Cardiac septum (tissue), 1 donor: Measurements from ENCODE around the gene PCID2. TPM values are rescaled to one million over a fixed set of nuclear protein-coding genes. Genes with fewer than 3 reads are reported as not detected.

Source experiments
- DNase-seq: peaks from one replicate; pipeline ENCODE4 v3.0.0-alpha.2; 2020; ENCODE audit warnings: low spot score
- intact Hi-C: fragments of 100-400 bp; cut with DNase I; formaldehyde crosslinking; loops from one replicate; pipeline ENCODE4 v1.14.0; 2022
- total RNA-seq: library from RNA; stranded (reverse); fragmentation: NEBNext Ultra II Directional; extraction: Animal tissue kit (Norgen Biotek cat#: 25700); gene quantifications from one replicate; pipeline ENCODE4 v1.2.1, GENCODE V29; 2021
- donor health status: DM: no; HTN: no; CAD: no.

Gene PCID2
- total RNA-seq, 1 donor from 2014 or later = 47.8 TPM

GRCh38 chr13:113143466-113144254 lies 64.8 kb downstream of the PCID2 start:
- DNase-seq = peak; percentile 68
- intact Hi-C loops = no loop called here

GRCh38 chr13:113142876-113143275 lies 65.6 kb downstream of the PCID2 start:
- DNase-seq = peak; percentile 33
- intact Hi-C loops = no loop called here

GRCh38 chr13:113141601-113141970 lies 66.9 kb downstream of the PCID2 start:
- intact Hi-C loops = no loop called here
- DNase-seq = peak; percentile 54

GRCh38 chr13:113140677-113141600 lies 67.5 kb downstream of the PCID2 start:
- intact Hi-C loops = no loop called here
- peak; percentile 53 for DNase-seq

GRCh38 chr13:113139577-113139976 lies 68.9 kb downstream of the PCID2 start:
- intact Hi-C loops = no loop called here
- no peak for DNase-seq

- intact Hi-C loops = no loop called here
- peak; percentile 38 for DNase-seq
Observed at GRCh38 chr13:113138792-113139551, 69.5 kb downstream of the PCID2 start.

GRCh38 chr13:113137691-113138298 lies 70.7 kb downstream of the PCID2 start:
- intact Hi-C loops = no loop called here
- DNase-seq = peak; percentile 36

- DNase-seq = no peak
- intact Hi-C loops = no loop called here
Observed at GRCh38 chr13:113135281-113135760, 73.1 kb downstream of the PCID2 start.

- peak; percentile 76 for DNase-seq
- intact Hi-C loops = no loop called here
Observed at GRCh38 chr13:113129921-113130750, 78.3 kb downstream of the PCID2 start.

GRCh38 chr13:113129480-113129879 lies 79.0 kb downstream of the PCID2 start:
- intact Hi-C loops = no loop called here
- peak; percentile 70 for DNase-seq

Other genes with a start within 250 kb of the PCID2 start
- gene MCF2L, start 239.5 kb downstream of the PCID2 start, total RNA-seq = 38.9 TPM
- 0.46 TPM for gene F7, start 102.9 kb downstream of the PCID2 start, total RNA-seq
- gene F10, start 85.9 kb downstream of the PCID2 start, total RNA-seq = 13.7 TPM
- gene PROZ, start 50.0 kb downstream of the PCID2 start, total RNA-seq = not detected
- gene CUL4A, start 944 bp upstream of the PCID2 start, total RNA-seq = 92.5 TPM
- 91.4 TPM for gene LAMP1, start 88.6 kb upstream of the PCID2 start, total RNA-seq
- 0.70 TPM for gene GRTP1, start 155.5 kb upstream of the PCID2 start, total RNA-seq
- 480 TPM for gene ADPRHL1, start 244.8 kb upstream of the PCID2 start, total RNA-seq